Effector memory CD4-positive, alpha-beta T cell (primary cell): ENCODE measurements around the gene SP3.

Experiments
- DNase-seq, 3 donors: peaks; one replicate each; pipeline ENCODE4 v3.0.0-alpha.2; 2020
- H3K27ac ChIP-seq: 2 replicates; pipeline ENCODE4 v1.7.0; 2013; ENCODE audit warnings: mild to moderate bottlenecking, low read length, moderate library complexity; ENCODE audit not compliant: insufficient read depth, poor library complexity, severe bottlenecking
- H3K27me3 ChIP-seq: replicated peaks from 2 replicates; pipeline ENCODE4 v1.7.0; 2013; ENCODE audit warnings: mild to moderate bottlenecking, low read length; ENCODE audit not compliant: insufficient read depth, control insufficient read depth, poor library complexity, severe bottlenecking
- H3K36me3 ChIP-seq: 2 replicates; pipeline ENCODE4 v1.7.0; 2013; ENCODE audit warnings: mild to moderate bottlenecking, low read length, moderate library complexity; ENCODE audit not compliant: control insufficient read depth, insufficient read depth
- H3K4me1 ChIP-seq: 2 replicates; pipeline ENCODE4 v1.7.0; 2013; ENCODE audit warnings: low read length, mild to moderate bottlenecking; ENCODE audit not compliant: control insufficient read depth, insufficient read depth, poor library complexity, severe bottlenecking
- H3K4me3 ChIP-seq: 2 replicates; pipeline ENCODE4 v1.7.0; 2013; ENCODE audit warnings: low read length, low read depth, mild to moderate bottlenecking; ENCODE audit not compliant: insufficient read depth, poor library complexity, severe bottlenecking
- H3K9me3 ChIP-seq: 2 replicates; pipeline ENCODE4 v1.7.0; 2013; ENCODE audit warnings: mild to moderate bottlenecking, low read length, moderate library complexity; ENCODE audit not compliant: control insufficient read depth

SP3 gene

GRCh38 chr2:173948842-173949241 lies 16.3 kb downstream of the SP3 start:
- no peaks in the 10 kb centered on the region for H3K9me3 ChIP-seq
- H3K27me3 ChIP-seq = no peaks in the 10 kb centered on the region
- no peaks in the 10 kb centered on the region for H3K36me3 ChIP-seq
- no peak for DNase-seq
- H3K27ac ChIP-seq = no peak overlapping the region
- H3K4me3 ChIP-seq = no peak overlapping the region
- H3K4me1 ChIP-seq = peaks cover 16% of the 10 kb centered on the region

- H3K4me1 ChIP-seq = peaks cover 16% of the 10 kb centered on the region
- H3K4me3 ChIP-seq = no peak overlapping the region
- H3K36me3 ChIP-seq = no peaks in the 10 kb centered on the region
- no peaks in the 10 kb centered on the region for H3K9me3 ChIP-seq
- DNase-seq = no peak
- H3K27me3 ChIP-seq = no peaks in the 10 kb centered on the region
- no peak overlapping the region for H3K27ac ChIP-seq
These were observed 17.0 kb downstream of the SP3 start for GRCh38 chr2:173948198-173948597.

- DNase-seq = no peak
- Histone ChIP-seq H3K27ac (no peak overlapping the region), H3K27me3 (no peaks in the 10 kb centered on the region), H3K9me3 (no peaks in the 10 kb centered on the region), H3K4me1 (peaks cover 14% of the 10 kb centered on the region), H3K4me3 (no peak overlapping the region), H3K36me3 (no peaks in the 10 kb centered on the region)
These were observed 18.0 kb downstream of the SP3 start for GRCh38 chr2:173947131-173947530.

- Histone ChIP-seq H3K36me3 (no peaks in the 10 kb centered on the region), H3K27ac (no peak overlapping the region), H3K4me1 (peaks cover 20% of the 10 kb centered on the region), H3K4me3 (no peak overlapping the region), H3K9me3 (no peaks in the 10 kb centered on the region), H3K27me3 (no peaks in the 10 kb centered on the region)
- DNase-seq = no peak
These were observed 21.4 kb downstream of the SP3 start for GRCh38 chr2:173943738-173944137.

GRCh38 chr2:173942861-173943523 lies 22.2 kb downstream of the SP3 start:
- Histone ChIP-seq H3K27me3 (no peaks in the 10 kb centered on the region), H3K4me3 (no peak overlapping the region), H3K36me3 (no peaks in the 10 kb centered on the region), H3K9me3 (no peaks in the 10 kb centered on the region), H3K27ac (no peak overlapping the region), H3K4me1 (peaks cover 24% of the 10 kb centered on the region)
- DNase-seq = no peak

GRCh38 chr2:173941567-173941966 lies 23.6 kb downstream of the SP3 start:
- Histone ChIP-seq H3K9me3 (no peaks in the 10 kb centered on the region), H3K27me3 (no peaks in the 10 kb centered on the region), H3K4me3 (no peak overlapping the region), H3K27ac (no peak overlapping the region), H3K4me1 (peaks cover 19% of the 10 kb centered on the region), H3K36me3 (no peaks in the 10 kb centered on the region)
- no peak for DNase-seq

- Histone ChIP-seq H3K4me1 (peaks cover 25% of the 10 kb centered on the region), H3K36me3 (no peaks in the 10 kb centered on the region), H3K9me3 (no peaks in the 10 kb centered on the region), H3K4me3 (no peak overlapping the region), H3K27me3 (no peaks in the 10 kb centered on the region), H3K27ac (no peak overlapping the region)
- no peak for DNase-seq
These were observed 24.8 kb downstream of the SP3 start for GRCh38 chr2:173940208-173941020.

GRCh38 chr2:173938700-173939384 lies 26.3 kb downstream of the SP3 start:
- no peaks in the 10 kb centered on the region for H3K36me3 ChIP-seq
- no peak overlapping the region for H3K4me3 ChIP-seq
- no peaks in the 10 kb centered on the region for H3K9me3 ChIP-seq
- no peaks in the 10 kb centered on the region for H3K27me3 ChIP-seq
- peaks cover 25% of the 10 kb centered on the region for H3K4me1 ChIP-seq
- DNase-seq = no peak
- no peak overlapping the region for H3K27ac ChIP-seq

- H3K27ac ChIP-seq = no peak overlapping the region
- H3K4me3 ChIP-seq = no peak overlapping the region
- no peak for DNase-seq
- H3K9me3 ChIP-seq = no peaks in the 10 kb centered on the region
- no peaks in the 10 kb centered on the region for H3K27me3 ChIP-seq
- no peaks in the 10 kb centered on the region for H3K36me3 ChIP-seq
- H3K4me1 ChIP-seq = peaks cover 17% of the 10 kb centered on the region
These were observed 29.9 kb downstream of the SP3 start for GRCh38 chr2:173935305-173935704.

GRCh38 chr2:173934895-173935294 lies 30.3 kb downstream of the SP3 start:
- DNase-seq = no peak
- peaks cover 16% of the 10 kb centered on the region for H3K4me1 ChIP-seq
- H3K4me3 ChIP-seq = no peak overlapping the region
- no peaks in the 10 kb centered on the region for H3K9me3 ChIP-seq
- no peaks in the 10 kb centered on the region for H3K27me3 ChIP-seq
- H3K36me3 ChIP-seq = no peaks in the 10 kb centered on the region
- H3K27ac ChIP-seq = no peak overlapping the region
